K562 (cell line): ENCODE data around the gene TLX2. TPM values are rescaled to one million over a fixed set of nuclear protein-coding genes. Genes with fewer than 3 reads are reported as not detected.
A peak's percentile ranks its signal among the peaks of the same experiment; 100 is the strongest.

Source experiments
- CEBPB ChIP-seq: fragments of 450-650 bp; IDR thresholded peaks from 2 replicates; pipeline ENCODE4 v1.6.1; 2016; ENCODE audit warnings: missing genetic modification characterization, missing compliant biosample characterization
- CTCF ChIP-seq, 3 experiments: IDR thresholded peaks in 2 of 3; conservative IDR thresholded peaks in 1 of 3; 2 replicates each; pipeline ENCODE4 v1.5.1; 2011 to 2012; ENCODE audit warnings: low read length in 3 of 3, mild to moderate bottlenecking in 3 of 3, control low read depth in 2 of 3, improper control_type of control experiment in 1 of 3, inconsistent platforms in 1 of 3, low read depth in 1 of 3, mixed read lengths in 1 of 3, moderate library complexity in 1 of 3; ENCODE audit not compliant: insufficient read depth in 2 of 3
- CXXC5 ChIP-seq: fragments of 250-450 bp; sonication (Bioruptor Pico); IDR thresholded peaks from 2 replicates; pipeline ENCODE4 v1.8.0; 2022; ENCODE audit warnings: inconsistent platforms, mild to moderate bottlenecking, moderate library complexity
- E2F1 ChIP-seq: sonication (generic); formaldehyde crosslinking; IDR thresholded peaks from 2 replicates; pipeline ENCODE4 v1.8.1; 2023; ENCODE audit warnings: mild to moderate bottlenecking, missing genetic modification reagents, moderate library complexity
- ETS1 ChIP-seq: conservative IDR thresholded peaks from 2 replicates; pipeline ENCODE4 v1.6.1; 2011; ENCODE audit warnings: low read depth, mild to moderate bottlenecking, low read length; ENCODE audit not compliant: control insufficient read depth
- GABPB2 ChIP-seq: fragments of 250-450 bp; sonication (Bioruptor Pico); conservative IDR thresholded peaks from 2 replicates; pipeline ENCODE4 v1.5.1; 2021; ENCODE audit warnings: mild to moderate bottlenecking
- GATAD2A ChIP-seq: fragments of 450-650 bp; IDR thresholded peaks from 2 replicates; pipeline ENCODE4 v1.6.1; 2017
- HMGN3 ChIP-seq: IDR thresholded peaks from 2 replicates; pipeline ENCODE4 v1.6.1; 2011; ENCODE audit warnings: borderline replicate concordance, low read depth, mild to moderate bottlenecking, mixed read lengths, low read length; ENCODE audit not compliant: insufficient read length; ENCODE audit errors: extremely low read depth
- MECOM ChIP-seq: fragments of 250-450 bp; sonication (Bioruptor Pico); IDR thresholded peaks from 2 replicates; pipeline ENCODE4 v1.8.0; 2022; ENCODE audit warnings: inconsistent platforms
- POLR2A ChIP-seq: fragments of 450-650 bp; conservative IDR thresholded peaks from 2 replicates; pipeline ENCODE4 v1.6.1; 2016
- THAP12 ChIP-seq: fragments of 250-450 bp; sonication (Bioruptor Pico); IDR thresholded peaks from 2 replicates; pipeline ENCODE4 v1.9.0; 2021; ENCODE audit warnings: mild to moderate bottlenecking, inconsistent platforms
- ZKSCAN3 ChIP-seq: fragments of 250-450 bp; sonication (Bioruptor Pico); IDR thresholded peaks from 2 replicates; pipeline ENCODE4 v1.4.0; 2020
- ZNF609 ChIP-seq: sonication (generic); formaldehyde crosslinking; IDR thresholded peaks from 2 replicates; pipeline ENCODE4 v1.8.1; 2023; ENCODE audit warnings: missing genetic modification reagents, mild to moderate bottlenecking, borderline replicate concordance
- ZNF668 ChIP-seq: fragments of 250-450 bp; sonication (Bioruptor Pico); IDR thresholded peaks from 2 replicates; pipeline ENCODE4 v1.8.0; 2022; ENCODE audit warnings: mild to moderate bottlenecking, inconsistent platforms
- polyA plus RNA-seq, 8 experiments: library from polyadenylated mRNA; depleted of rRNA in 4 of 8; stranded (reverse) in 5 of 8; unstranded in 3 of 8; fragments of >200 nt; fragmentation: Nextera tagmentation in 2 of 8; fragmentation: Illumina TruSeq in 1 of 8; extraction: Ambion mirVana in 2 of 8; extraction: Trizol in 1 of 8; gene quantifications; 2 replicates each; pipeline versions ENCODE4 v1.2.1 to v1.2.3, GENCODE V29; 2011 to 2014; ENCODE audit warnings: inconsistent platforms in 1 of 8, missing spikeins in 1 of 8
- total RNA-seq, 7 experiments: library from RNA; depleted of rRNA in 6 of 7; stranded (reverse); fragments of >200 nt in 6 of 7; fragmentation: Illumina TruSeq in 2 of 7; extraction: Trizol in 2 of 7; gene quantifications; 2 replicates each; pipeline versions ENCODE4 v1.2.1 to v1.2.3, GENCODE V29; 2011 to 2021; ENCODE audit warnings: low replicate concordance in 1 of 7

TLX2 gene
- total and polyA plus RNA-seq, 9 of the 15 experiments (the other 6 are each of a cell fraction or from before 2014, with no cell fraction given) = not detected

GRCh38 chr2:74553892-74554819 is 39.9 kb downstream of the TLX2 start, which contains the start of the genes DOK1 and LOXL3 (continued):
- TF ChIP-seq THAP12 (0 out of 2 replicates have a peak, but pooled peaks have one; percentile 5), GABPB2 (no peak), ZNF668 (no peak), CTCF (IDR thresholded peaks at IDR 0.05 in 2 of 3, conservative IDR thresholded peaks at IDR 0.05 in 1 of 3; ENCODE audit: insufficient read depth in 2 of 3, low read depth in 1 of 3, low read length in 3 of 3) (peak in 1 of 3 experiments; percentile 8; a peak in 1 of 6 replicates), HMGN3 (peak; percentile 83), CEBPB (tag) (no peak), E2F1 (CRISPR knock-in tag) (peak; percentile 82), ZKSCAN3 (CRISPR knock-in tag) (no peak), ZNF609 (no peak), MECOM (CRISPR knock-in tag) (no peak), ETS1 (no peak), POLR2A (no peak; the same call in 1 of the 2 replicates), GATAD2A (no peak), CXXC5 (CRISPR knock-in tag) (peak; percentile 47)
